WTC11 (cell line): ENCODE data around the gene CAMP. TPM values are rescaled to one million over a fixed set of nuclear protein-coding genes. Genes with fewer than 3 reads are reported as not detected.

Experiments used
- ATAC-seq: fragments of 200-7000 bp; cut with Tn5 transposase; 2 replicates; pipeline ENCODE4 v1.10.0; 2021; ENCODE audit warnings: mild to moderate bottlenecking, moderate library complexity
- CTCF ChIA-PET: fragments of 300-600 bp; sonication (Branson Sonifier 250); formaldehyde crosslinking; loops from one replicate; lab custom pipeline; 2021; ENCODE audit warnings: antibody characterized with exemption; lab: Charles Lee
- POLR2A ChIA-PET: fragments of 350-600 bp; sonication (Branson Sonifier 250); formaldehyde crosslinking; loops from one replicate; lab custom pipeline; 2021; ENCODE audit warnings: antibody characterized with exemption; lab: Charles Lee
- DNase-seq: peaks from one replicate; pipeline ENCODE4 v3.0.0; 2021; ENCODE audit warnings: low spot score
- H3K27ac Mint-ChIP-seq: 2 replicates; pipeline ENCODE4 v1.8.0; 2021; ENCODE audit warnings: mixed read lengths
- H3K27me3 Mint-ChIP-seq: 2 replicates; pipeline ENCODE4 v1.8.0; 2021; ENCODE audit warnings: low read depth, mild to moderate bottlenecking, moderate library complexity, mixed read lengths
- H3K36me3 Mint-ChIP-seq: 2 replicates; pipeline ENCODE4 v1.8.0; 2021; ENCODE audit warnings: mixed read lengths
- H3K4me1 Mint-ChIP-seq: 2 replicates; pipeline ENCODE4 v1.8.0; 2022; ENCODE audit warnings: mixed read lengths
- H3K4me3 Mint-ChIP-seq: 2 replicates; pipeline ENCODE4 v1.8.0; 2021; ENCODE audit warnings: mild to moderate bottlenecking, moderate library complexity, mixed read lengths
- H3K9me3 Mint-ChIP-seq: 2 replicates; pipeline ENCODE4 v1.8.0; 2021; ENCODE audit warnings: mixed read lengths
- AR ChIP-seq: fragments of 250-450 bp; sonication (Bioruptor Pico); IDR thresholded peaks from 2 replicates; pipeline ENCODE4 v1.9.0; 2021; ENCODE audit warnings: mild to moderate bottlenecking
- ATF1 ChIP-seq: sonication (generic); formaldehyde crosslinking; IDR thresholded peaks from 2 replicates; pipeline ENCODE4 v1.8.1; 2023; ENCODE audit warnings: mild to moderate bottlenecking, moderate library complexity, missing genetic modification reagents
- ATF2 ChIP-seq: sonication (generic); formaldehyde crosslinking; IDR thresholded peaks from 2 replicates; pipeline ENCODE4 v1.8.1; 2022; ENCODE audit warnings: low read depth, missing genetic modification reagents, borderline replicate concordance
- CDX4 ChIP-seq: fragments of 250-450 bp; sonication (Bioruptor Pico); IDR thresholded peaks from 2 replicates; pipeline ENCODE4 v1.9.0; 2021; ENCODE audit warnings: moderate library complexity, mild to moderate bottlenecking, inconsistent platforms, borderline replicate concordance
- CTCF ChIP-seq: fragments of 200-600 bp; IDR thresholded peaks from 2 replicates; pipeline ENCODE4 v1.8.0; 2022; ENCODE audit warnings: antibody characterized with exemption
- E2F1 ChIP-seq: sonication (generic); formaldehyde crosslinking; IDR thresholded peaks from 2 replicates; pipeline ENCODE4 v1.8.0; 2022; ENCODE audit warnings: mild to moderate bottlenecking, missing genetic modification reagents
- E2F5 ChIP-seq: sonication (generic); formaldehyde crosslinking; IDR thresholded peaks from 2 replicates; pipeline ENCODE4 v1.8.1; 2022; ENCODE audit warnings: mild to moderate bottlenecking, moderate library complexity, missing genetic modification reagents
- IRF2 ChIP-seq: sonication (generic); formaldehyde crosslinking; IDR thresholded peaks from 2 replicates; pipeline ENCODE4 v1.8.0; 2022; ENCODE audit warnings: low read depth, missing genetic modification reagents, borderline replicate concordance
- NFYB ChIP-seq: sonication (generic); formaldehyde crosslinking; conservative IDR thresholded peaks from 2 replicates; pipeline ENCODE4 v1.8.0; 2022; ENCODE audit warnings: low read depth, missing genetic modification reagents
- OVOL2 ChIP-seq: fragments of 250-450 bp; sonication (Bioruptor Pico); IDR thresholded peaks from 2 replicates; pipeline ENCODE4 v1.9.0; 2021; ENCODE audit warnings: mild to moderate bottlenecking, borderline replicate concordance
- SP1 ChIP-seq: sonication (generic); formaldehyde crosslinking; conservative IDR thresholded peaks from 2 replicates; pipeline ENCODE4 v1.8.1; 2022; ENCODE audit warnings: missing genetic modification reagents
- TEAD1 ChIP-seq: sonication (generic); formaldehyde crosslinking; IDR thresholded peaks from 2 replicates; pipeline ENCODE4 v1.8.0; 2022; ENCODE audit warnings: mild to moderate bottlenecking, missing genetic modification reagents
- ZBTB21 ChIP-seq: sonication (generic); formaldehyde crosslinking; IDR thresholded peaks from 2 replicates; pipeline ENCODE4 v1.8.1; 2023; ENCODE audit warnings: mild to moderate bottlenecking, missing genetic modification reagents, borderline replicate concordance
- ZMAT4 ChIP-seq: fragments of 250-450 bp; sonication (Bioruptor Pico); IDR thresholded peaks from 2 replicates; pipeline ENCODE4 v1.9.0; 2021; ENCODE audit warnings: mild to moderate bottlenecking
- ZNF138 ChIP-seq: sonication (generic); formaldehyde crosslinking; conservative IDR thresholded peaks from 2 replicates; pipeline ENCODE4 v1.8.1; 2022; ENCODE audit warnings: mild to moderate bottlenecking, moderate library complexity, missing genetic modification reagents
- ZNF317 ChIP-seq: sonication (generic); formaldehyde crosslinking; IDR thresholded peaks from 2 replicates; pipeline ENCODE4 v1.8.1; 2023; ENCODE audit warnings: low read depth, mild to moderate bottlenecking, moderate library complexity, missing genetic modification reagents, borderline replicate concordance
- ZNF396 ChIP-seq: fragments of 250-450 bp; sonication (Bioruptor Pico); IDR thresholded peaks from 2 replicates; pipeline ENCODE4 v1.8.0; 2021; ENCODE audit warnings: mild to moderate bottlenecking, moderate library complexity, borderline replicate concordance
- ZNF425 ChIP-seq: fragments of 250-450 bp; sonication (Bioruptor Pico); conservative IDR thresholded peaks from 2 replicates; pipeline ENCODE4 v1.9.0; 2021; ENCODE audit warnings: mild to moderate bottlenecking
- total RNA-seq: library from RNA; stranded (reverse); gene quantifications from 3 replicates; pipeline ENCODE4 v1.2.3, GENCODE V29; 2021

Gene CAMP
- total RNA-seq, 1 experiment from 2014 or later, result not detected

- TF ChIP-seq ZBTB21 (CRISPR knock-in tag) (no peak), AR (CRISPR knock-in tag) (no peak), ZNF138 (CRISPR knock-in tag) (no peak)
Measured at GRCh38 chr3:48226939-48227338, 3.6 kb downstream of the CAMP start (continued).

GRCh38 chr3:48232232-48232631 lies 8.9 kb downstream of the CAMP start:
- DNase-seq, result no peak
- no peak overlapping the region for H3K4me3 Mint-ChIP-seq
- peaks cover 15% of the 10 kb centered on the region for H3K4me1 Mint-ChIP-seq
- ChIA-PET CTCF (interaction anchor here (1.0 to 4.0 kb wide), 4 partner anchors 8 to 204 kb away, joined by 3 to 30 read pairs (median 8); no protein-coding TSS in a partner anchor), POLR2A (no interaction called here)
- H3K27me3 Mint-ChIP-seq, result peaks cover 7% of the 10 kb centered on the region
- H3K27ac Mint-ChIP-seq, result no peak overlapping the region
- H3K9me3 Mint-ChIP-seq, result peaks cover 18% of the 10 kb centered on the region
- no peak for ATAC-seq
- H3K36me3 Mint-ChIP-seq, result peaks cover 14% of the 10 kb centered on the region
- TF ChIP-seq E2F1 (CRISPR knock-in tag) (no peak), ZNF317 (CRISPR knock-in tag) (no peak), ZMAT4 (CRISPR knock-in tag) (no peak), ATF1 (CRISPR knock-in tag) (no peak), NFYB (CRISPR knock-in tag) (no peak), IRF2 (CRISPR knock-in tag) (no peak), CDX4 (CRISPR knock-in tag) (no peak), ZNF425 (CRISPR knock-in tag) (no peak), OVOL2 (CRISPR knock-in tag) (no peak), CTCF (no peak), E2F5 (CRISPR knock-in tag) (no peak), SP1 (CRISPR knock-in tag) (no peak), TEAD1 (CRISPR knock-in tag) (no peak), ZNF396 (CRISPR knock-in tag) (no peak), ATF2 (CRISPR knock-in tag) (no peak)
